ENCODE measurements around the gene TTLL9. TPM values are rescaled to one million over a fixed set of nuclear protein-coding genes. Genes with fewer than 3 reads are reported as not detected.

TTLL9 gene
- total and polyA plus RNA-seq, 2 donors (not counting 1 experiment from before 2014, with no cell fraction given) = 0.74 to 0.76 TPM

GRCh38 chr20:31907046-31907445 lies 36.6 kb downstream of the TTLL9 start:
- Histone ChIP-seq H3K4me3 (ENCODE audit: control extremely low read depth in 1 of 5, extremely low read depth in 1 of 5, insufficient read depth in 1 of 5, low read depth in 2 of 5, low read length in 4 of 5) (no peak overlapping the region), H3K9me3 (ENCODE audit: control extremely low read depth in 1 of 3, control insufficient read depth in 2 of 3, insufficient read depth in 1 of 3, low read length in 2 of 3) (no peaks in the 10 kb centered on the region), H3K9ac (ENCODE audit: low read length) (no peak overlapping the region), H3K79me2 (ENCODE audit: control insufficient read depth, insufficient read depth, low read length) (no peaks in the 10 kb centered on the region), H3K36me3 (replicated peaks in 1 of 2; ENCODE audit: control extremely low read depth in 1 of 2, control insufficient read depth in 1 of 2, extremely low read depth in 1 of 2, insufficient read depth in 2 of 2, low read length in 1 of 2) (no peaks in the 10 kb centered on the region), H4K20me1 (ENCODE audit: control insufficient read depth, insufficient read depth, low read length, poor library complexity, severe bottlenecking) (no peaks in the 10 kb centered on the region), H3K27ac (ENCODE audit: low read length in 2 of 2) (no peak overlapping the region), H2AFZ (ENCODE audit: insufficient read depth, low read depth, low read length, poor library complexity, severe bottlenecking) (no peak overlapping the region), H3K27me3 (replicated peaks in 1 of 4; ENCODE audit: control extremely low read depth in 1 of 4, control insufficient read depth in 3 of 4, insufficient read depth in 4 of 4, low read length in 3 of 4) (no peaks in the 10 kb centered on the region), H3K4me1 (ENCODE audit: control insufficient read depth in 2 of 2, insufficient read depth in 2 of 2, low read length in 2 of 2) (no peaks in the 10 kb centered on the region), H3K4me2 (replicated peaks; ENCODE audit: low read depth, low read length, poor library complexity, severe bottlenecking) (no peak overlapping the region)
- Mint-ChIP-seq H3K9me3 (ENCODE audit: insufficient read depth) (no peaks in the 10 kb centered on the region), H3K4me3 (no peak overlapping the region), H3K27me3 (no peaks in the 10 kb centered on the region), H3K4me1 (no peaks in the 10 kb centered on the region), H3K27ac (no peak overlapping the region)
- DNase-seq (no peak), ATAC-seq (ENCODE audit: low read depth) (no peak)
- intact Hi-C loops (cut with micrococcal nuclease) = no loop called here
- TF ChIP-seq CTCF (IDR thresholded peaks at IDR 0.05) (no peak), EZH2 (IDR thresholded peaks at IDR 0.05; ENCODE audit: borderline replicate concordance, insufficient read depth, low read depth, low read length, poor library complexity, severe bottlenecking) (no peak)
- ChIA-PET POLR2A (no interaction called here), CTCF (no interaction called here)
- 94% methylated on average over 1 of the region's 5 CpGs for WGBS (ENCODE audit: insufficient coverage)

GRCh38 chr20:31908016-31908415 lies 37.6 kb downstream of the TTLL9 start:
- Histone ChIP-seq H3K27ac (ENCODE audit: low read length in 2 of 2) (no peak overlapping the region), H3K79me2 (ENCODE audit: control insufficient read depth, insufficient read depth, low read length) (no peaks in the 10 kb centered on the region), H2AFZ (ENCODE audit: insufficient read depth, low read depth, low read length, poor library complexity, severe bottlenecking) (no peak overlapping the region), H3K4me3 (ENCODE audit: control extremely low read depth in 1 of 5, extremely low read depth in 1 of 5, insufficient read depth in 1 of 5, low read depth in 2 of 5, low read length in 4 of 5) (no peak overlapping the region), H3K27me3 (replicated peaks in 1 of 4; ENCODE audit: control extremely low read depth in 1 of 4, control insufficient read depth in 3 of 4, insufficient read depth in 4 of 4, low read length in 3 of 4) (no peaks in the 10 kb centered on the region), H4K20me1 (ENCODE audit: control insufficient read depth, insufficient read depth, low read length, poor library complexity, severe bottlenecking) (no peaks in the 10 kb centered on the region), H3K9ac (ENCODE audit: low read length) (no peak overlapping the region), H3K4me2 (replicated peaks; ENCODE audit: low read depth, low read length, poor library complexity, severe bottlenecking) (no peak overlapping the region), H3K4me1 (ENCODE audit: control insufficient read depth in 2 of 2, insufficient read depth in 2 of 2, low read length in 2 of 2) (no peaks in the 10 kb centered on the region), H3K9me3 (ENCODE audit: control extremely low read depth in 1 of 3, control insufficient read depth in 2 of 3, insufficient read depth in 1 of 3, low read length in 2 of 3) (no peaks in the 10 kb centered on the region), H3K36me3 (replicated peaks in 1 of 2; ENCODE audit: control extremely low read depth in 1 of 2, control insufficient read depth in 1 of 2, extremely low read depth in 1 of 2, insufficient read depth in 2 of 2, low read length in 1 of 2) (no peaks in the 10 kb centered on the region)
- H3K9me3 Mint-ChIP-seq (ENCODE audit: insufficient read depth) = no peaks in the 10 kb centered on the region
- 82% methylated on average over 4 of the region's 5 CpGs for WGBS (ENCODE audit: insufficient coverage)
- no peaks in the 10 kb centered on the region for H3K4me1 Mint-ChIP-seq
- CTCF ChIA-PET = no interaction called here
- intact Hi-C loops (cut with micrococcal nuclease) = no loop called here
- DNase-seq (no peak), ATAC-seq (ENCODE audit: low read depth) (no peak)
- no peaks in the 10 kb centered on the region for H3K27me3 Mint-ChIP-seq
- no peak overlapping the region for H3K27ac Mint-ChIP-seq
- TF ChIP-seq CTCF (IDR thresholded peaks at IDR 0.05) (no peak), EZH2 (IDR thresholded peaks at IDR 0.05; ENCODE audit: borderline replicate concordance, insufficient read depth, low read depth, low read length, poor library complexity, severe bottlenecking) (no peak)
- H3K4me3 Mint-ChIP-seq = no peak overlapping the region
- POLR2A ChIA-PET = no interaction called here

Data from B cell (primary cell).